Esophagus squamous epithelium (tissue), 5 donors: ENCODE measurements around the gene SUSD6. TPM values are rescaled to one million over a fixed set of nuclear protein-coding genes. Genes with fewer than 3 reads are reported as not detected.

ENCODE experiments used
- DNase-seq: peaks from one replicate; lab custom pipeline; 2025; lab: John Stamatoyannopoulos, UW
- H3K27ac ChIP-seq, 4 donors: fragments of 200-600 bp; sonication (generic); one replicate each; pipeline ENCODE4 v1.5.1; 2016 to 2019; ENCODE audit warnings: mild to moderate bottlenecking in 1 of 4
- H3K27me3 ChIP-seq, 4 donors: fragments of 200-600 bp; sonication (generic); 1 replicate in 3 of 4; 2 replicates in 1 of 4; pipeline versions ENCODE4 v1.5.1 to v1.6.0; 2017 to 2021; ENCODE audit warnings: antibody characterized with exemption in 1 of 4
- H3K36me3 ChIP-seq, 3 donors: fragments of 200-600 bp; sonication (generic); one replicate each; pipeline ENCODE4 v1.5.1; 2016 to 2019
- H3K4me1 ChIP-seq, 3 donors: fragments of 200-600 bp; sonication (generic); one replicate each; pipeline ENCODE4 v1.5.1; 2017 to 2019
- H3K4me3 ChIP-seq, 4 donors: fragments of 200-600 bp; sonication (generic); 1 replicate in 3 of 4; 2 replicates in 1 of 4; pipeline ENCODE4 v1.5.1; 2016 to 2019; ENCODE audit warnings: mild to moderate bottlenecking in 2 of 4, moderate library complexity in 1 of 4
- H3K9me3 ChIP-seq, 3 donors: fragments of 200-600 bp; sonication (generic); one replicate each; pipeline ENCODE4 v1.5.1; 2016 to 2019
- POLR2A ChIP-seq, 4 donors: fragments of 450-650 bp; IDR thresholded peaks; one replicate each; pipeline ENCODE4 v1.6.1; 2017; ENCODE audit warnings: antibody characterized with exemption in 4 of 4, mild to moderate bottlenecking in 4 of 4, moderate library complexity in 3 of 4
- WGBS, 2 donors: methylation state at CpG; one replicate each; pipeline ENCODE4 v1.1.5; 2018; 5-methylcytosine and 5-hydroxymethylcytosine counted together
- intact Hi-C: fragments of 100-400 bp; cut with DNase I; formaldehyde crosslinking; loops from one replicate; pipeline ENCODE4 v1.15.0; 2022
- total RNA-seq, 4 donors: library from RNA; depleted of rRNA; stranded (reverse); fragments of >200 nt; gene quantifications; one replicate each; pipeline ENCODE4 v1.1.0, GENCODE V29; 2016
- TF ChIP-seq, protein P1 (sequence below), 6 experiments: fragments of 450-650 bp in 4 of 6; fragments of 200-600 bp in 2 of 6; sonication (generic) in 2 of 6; IDR thresholded peaks; one replicate each; pipeline ENCODE4 v1.5.1; 2016 to 2019; ENCODE audit warnings: antibody characterized with exemption in 6 of 6, mild to moderate bottlenecking in 4 of 6, moderate library complexity in 4 of 6
- donor health status: DM: yes; HTN: yes; CAD: no.

Gene SUSD6
- total RNA-seq, 4 donors from 2014 or later = 22.4 to 43.1 (median 27.8) TPM

DNA sequence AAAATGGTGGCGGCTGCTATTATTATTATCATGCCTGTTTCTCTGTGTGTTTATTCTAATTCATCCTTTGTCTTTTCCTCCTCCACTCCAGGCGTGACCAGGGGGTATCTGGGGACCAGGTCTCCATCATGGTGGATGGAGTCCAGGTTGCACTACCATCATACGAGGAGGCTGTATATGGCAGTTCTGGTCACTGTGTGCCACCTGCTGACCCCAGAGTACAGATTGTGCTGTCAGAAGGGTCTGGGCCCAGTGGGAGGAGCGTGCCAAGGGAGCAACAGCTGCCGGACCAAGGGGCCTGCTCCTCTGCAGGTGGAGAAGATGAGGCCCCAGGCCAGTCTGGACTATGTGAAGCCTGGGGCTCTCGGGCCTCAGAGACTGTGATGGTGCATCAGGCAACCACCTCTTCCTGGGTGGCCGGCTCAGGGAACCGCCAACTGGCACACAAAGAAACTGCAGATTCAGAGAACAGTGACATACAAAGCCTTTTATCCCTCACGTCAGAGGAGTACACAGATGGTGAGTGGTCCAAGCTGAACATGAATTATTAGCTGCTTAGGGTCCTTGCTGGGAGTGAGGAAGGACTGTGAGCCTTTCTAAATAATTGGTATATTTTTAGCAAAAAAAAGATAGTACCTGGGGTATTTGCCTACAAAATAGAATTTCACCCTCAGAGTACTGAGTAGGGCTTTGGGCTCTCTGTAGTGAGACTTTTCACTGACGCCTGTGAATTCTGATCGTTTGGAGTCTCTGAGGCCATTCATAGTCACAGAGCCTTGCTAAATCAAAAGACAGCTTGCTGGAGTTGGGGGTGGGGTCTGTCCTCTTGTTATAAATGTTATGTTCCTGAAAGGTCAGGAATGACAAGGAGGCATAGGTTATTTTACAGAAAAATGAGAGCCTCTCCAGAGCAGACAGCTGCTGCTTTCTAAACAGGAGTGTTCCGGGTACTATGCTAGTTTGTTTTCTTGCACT is 97.5 kb downstream of the SUSD6 start:
- Histone ChIP-seq H3K36me3 (peaks cover 5 to 88% (median 39%) of the 10 kb centered on the region in 3 donors), H3K4me3 (no peak overlapping the region), H3K4me1 (peaks cover 36 to 76% (median 46%) of the 10 kb centered on the region in 3 donors), H3K27me3 (no peaks in the 10 kb centered on the region), H3K9me3 (no peaks in the 10 kb centered on the region), H3K27ac (no peak overlapping the region)
- no peak for DNase-seq
- intact Hi-C loops = no loop called here
- TF ChIP-seq, protein P1, sequence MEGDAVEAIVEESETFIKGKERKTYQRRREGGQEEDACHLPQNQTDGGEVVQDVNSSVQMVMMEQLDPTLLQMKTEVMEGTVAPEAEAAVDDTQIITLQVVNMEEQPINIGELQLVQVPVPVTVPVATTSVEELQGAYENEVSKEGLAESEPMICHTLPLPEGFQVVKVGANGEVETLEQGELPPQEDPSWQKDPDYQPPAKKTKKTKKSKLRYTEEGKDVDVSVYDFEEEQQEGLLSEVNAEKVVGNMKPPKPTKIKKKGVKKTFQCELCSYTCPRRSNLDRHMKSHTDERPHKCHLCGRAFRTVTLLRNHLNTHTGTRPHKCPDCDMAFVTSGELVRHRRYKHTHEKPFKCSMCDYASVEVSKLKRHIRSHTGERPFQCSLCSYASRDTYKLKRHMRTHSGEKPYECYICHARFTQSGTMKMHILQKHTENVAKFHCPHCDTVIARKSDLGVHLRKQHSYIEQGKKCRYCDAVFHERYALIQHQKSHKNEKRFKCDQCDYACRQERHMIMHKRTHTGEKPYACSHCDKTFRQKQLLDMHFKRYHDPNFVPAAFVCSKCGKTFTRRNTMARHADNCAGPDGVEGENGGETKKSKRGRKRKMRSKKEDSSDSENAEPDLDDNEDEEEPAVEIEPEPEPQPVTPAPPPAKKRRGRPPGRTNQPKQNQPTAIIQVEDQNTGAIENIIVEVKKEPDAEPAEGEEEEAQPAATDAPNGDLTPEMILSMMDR (IDR thresholded peaks at IDR 0.05) = peak in 2 of 6 experiments; percentile 13 to 33
- no peak for TF ChIP-seq POLR2A (IDR thresholded peaks at IDR 0.05)
- WGBS, 2 donors = 77 to 89% methylated on average over 7 to 10 of the region's 12 CpGs

DNA sequence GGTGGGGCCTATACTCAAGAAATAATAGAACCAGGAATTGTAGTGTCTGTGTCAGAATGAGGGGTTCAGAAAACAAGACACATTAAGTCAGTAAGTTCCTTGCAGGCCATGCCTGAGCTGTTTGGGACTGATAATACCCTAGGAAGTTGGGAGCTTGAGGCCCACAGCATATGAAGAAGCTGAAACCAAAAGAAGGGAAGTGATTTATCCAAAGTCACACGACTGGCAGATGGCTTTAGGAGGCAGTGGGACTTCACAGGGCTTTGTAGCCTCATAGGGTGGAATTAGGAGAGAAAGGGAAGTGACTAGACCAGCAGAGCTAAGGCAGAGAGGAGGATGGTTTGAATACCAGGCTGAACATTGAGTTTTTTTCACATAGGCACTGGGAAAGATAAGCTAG is 99.0 kb downstream of the SUSD6 start:
- Histone ChIP-seq H3K4me1 (peaks cover 47 to 76% (median 59%) of the 10 kb centered on the region in 3 donors), H3K4me3 (no peak overlapping the region), H3K9me3 (no peaks in the 10 kb centered on the region), H3K27ac (peak overlapping the region in 3 of 4 donors; percentile 84 to 92 (median 90)), H3K27me3 (no peaks in the 10 kb centered on the region), H3K36me3 (peaks cover 5 to 73% (median 39%) of the 10 kb centered on the region in 3 donors)
- WGBS, 2 donors = 53% methylated on average over 1 of the region's 1 CpG
- TF ChIP-seq POLR2A (IDR thresholded peaks at IDR 0.05) = no peak
- TF ChIP-seq, protein P1 (IDR thresholded peaks at IDR 0.05) = no peak
- no peak for DNase-seq
- intact Hi-C loops = no loop called here

DNA sequence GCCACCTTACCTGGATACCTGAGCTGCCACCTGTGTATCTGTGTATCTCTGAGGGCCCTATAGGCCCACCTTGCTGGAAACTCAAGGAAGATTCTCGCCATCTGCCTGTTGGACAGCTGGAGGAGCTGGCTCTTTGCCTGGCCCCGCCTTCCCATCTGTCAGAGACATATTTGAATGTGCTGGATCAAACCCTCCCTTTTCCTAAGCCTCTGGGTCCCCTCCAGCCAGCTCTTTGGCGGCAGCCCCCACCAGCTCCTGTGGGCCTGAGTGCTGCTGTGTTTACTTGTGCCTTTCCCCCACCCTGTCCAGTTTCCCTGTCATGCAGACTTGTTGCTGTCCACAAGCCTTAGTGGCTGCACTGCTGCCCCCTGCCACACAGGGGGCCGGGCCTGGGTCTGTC is 99.7 kb downstream of the SUSD6 start:
- DNase-seq = no peak
- Histone ChIP-seq H3K27ac (peak overlapping the region; percentile 82 to 92 (median 87)), H3K36me3 (peaks cover 5 to 66% (median 37%) of the 10 kb centered on the region in 3 donors), H3K4me3 (no peak overlapping the region), H3K9me3 (no peaks in the 10 kb centered on the region), H3K4me1 (peaks cover 54 to 80% (median 66%) of the 10 kb centered on the region in 3 donors), H3K27me3 (no peaks in the 10 kb centered on the region)
- WGBS, 2 donors = 29 to 65% methylated on average over 3 of the region's 4 CpGs
- intact Hi-C loops = no loop called here
- TF ChIP-seq, protein P1 (IDR thresholded peaks at IDR 0.05) = no peak
- TF ChIP-seq POLR2A (IDR thresholded peaks at IDR 0.05) = no peak

DNA sequence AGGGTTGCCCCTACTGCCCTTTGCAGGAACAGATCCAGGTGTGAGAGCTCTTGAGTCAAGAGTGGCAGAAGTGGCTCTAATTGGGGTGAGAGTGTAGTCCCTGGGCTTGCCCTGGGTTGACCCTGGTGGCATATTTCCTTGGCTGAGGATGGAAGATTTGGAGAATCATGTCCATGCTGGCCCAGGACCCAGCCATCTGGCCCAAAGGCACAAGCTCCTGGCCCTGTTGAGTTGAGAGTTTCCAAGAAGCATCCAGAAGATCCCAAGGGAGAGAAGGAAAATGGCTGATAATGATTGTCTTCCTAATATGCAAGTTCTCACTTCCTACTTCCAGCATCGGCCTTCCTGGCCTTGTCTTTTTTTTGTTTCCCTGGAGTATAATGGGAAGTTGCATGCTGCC is 100.1 kb downstream of the SUSD6 start:
- no peaks in the 10 kb centered on the region for H3K27me3 ChIP-seq
- WGBS, 2 donors = 44 to 57% methylated on average over 1 of the region's 1 CpG
- no peak overlapping the region for H3K4me3 ChIP-seq
- no peak for DNase-seq
- H3K4me1 ChIP-seq = peaks cover 58 to 84% (median 70%) of the 10 kb centered on the region in 3 donors
- no peak for TF ChIP-seq POLR2A (IDR thresholded peaks at IDR 0.05)
- TF ChIP-seq, protein P1 (IDR thresholded peaks at IDR 0.05) = no peak
- H3K27ac ChIP-seq = peak overlapping the region; percentile 82 to 92 (median 87)
- intact Hi-C loops = no loop called here
- H3K36me3 ChIP-seq = peaks cover 5 to 62% (median 33%) of the 10 kb centered on the region in 3 donors
- no peaks in the 10 kb centered on the region for H3K9me3 ChIP-seq
